OCI-M2 (cell line): ENCODE measurements around the gene PHF11.
"Not testable (repeated sequence)": the region's sequence is repeated elsewhere in the genome, so short reads cannot be mapped to it uniquely, and the experiment has no call there.

Experiments
- DNase-seq: peaks from one replicate; lab custom pipeline; 2025; ENCODE audit not compliant: unreplicated experiment; lab: John Stamatoyannopoulos, UW

The PHF11 gene

GRCh38 chr13:49495783-49496762 lies at the start of gene PHF11:
Gene PHF11, plus strand, starts transcription at chr13:49495953. Its CDS starts 49 bp downstream, at chr13:49496002.
- DNase-seq: no peak

GRCh38 chr13:49446473-49446872 lies 49.3 kb upstream of the PHF11 start:
- no peak for DNase-seq

GRCh38 chr13:49448753-49449152 lies 47.0 kb upstream of the PHF11 start:
- DNase-seq: no peak

GRCh38 chr13:49450105-49450819 lies 45.5 kb upstream of the PHF11 start:
- DNase-seq: no peak

- DNase-seq: no peak
Observed at GRCh38 chr13:49452725-49453457, 42.9 kb upstream of the PHF11 start.

- no peak for DNase-seq
Observed at GRCh38 chr13:49453465-49453864, 42.3 kb upstream of the PHF11 start.

- DNase-seq: no peak
Observed at GRCh38 chr13:49454388-49455006, 41.3 kb upstream of the PHF11 start.

- no peak for DNase-seq
Observed at GRCh38 chr13:49455007-49455398, 40.8 kb upstream of the PHF11 start.

GRCh38 chr13:49456156-49456555 lies 39.6 kb upstream of the PHF11 start:
- no peak for DNase-seq

- no peak for DNase-seq
Observed at GRCh38 chr13:49457221-49457620, 38.5 kb upstream of the PHF11 start.

GRCh38 chr13:49459580-49459979 lies 36.2 kb upstream of the PHF11 start:
- DNase-seq: no peak

- DNase-seq: no peak
Observed at GRCh38 chr13:49464085-49464484, 31.7 kb upstream of the PHF11 start.

- DNase-seq: no peak
Observed at GRCh38 chr13:49464621-49465325, 31.0 kb upstream of the PHF11 start.

GRCh38 chr13:49466292-49466838 lies 29.4 kb upstream of the PHF11 start:
- no peak for DNase-seq

- DNase-seq: no peak
Observed at GRCh38 chr13:49472186-49472585, 23.6 kb upstream of the PHF11 start.

- no peak for DNase-seq
Observed at GRCh38 chr13:49476529-49476928, 19.2 kb upstream of the PHF11 start.

GRCh38 chr13:49481788-49482187 lies 14.0 kb upstream of the PHF11 start:
- no peak for DNase-seq

GRCh38 chr13:49488563-49488962 lies 7.2 kb upstream of the PHF11 start:
- no peak for DNase-seq

- no peak for DNase-seq
Observed at GRCh38 chr13:49494645-49495044, 1.1 kb upstream of the PHF11 start.

- DNase-seq: not testable (repeated sequence)
Observed at GRCh38 chr13:49496837-49497236, 1.1 kb downstream of the PHF11 start.
